Endothelial cell of umbilical vein (primary cell): ENCODE measurements around the gene NATD1. TPM values are rescaled to one million over a fixed set of nuclear protein-coding genes. Genes with fewer than 3 reads are reported as not detected.

ENCODE experiments used
- BruUV-seq: library from RNA; stranded (reverse); fragments of 400-500 nt; replicated peaks from 2 replicates; lab custom pipeline; 2021; lab: Mats Ljungman, UMichigan
- CTCF ChIA-PET: fragments of 300-600, 350-600 bp; sonication (Branson Sonifier 250); formaldehyde crosslinking; loops from one replicate; lab custom pipeline; 2021; ENCODE audit warnings: antibody characterized with exemption, inconsistent platforms; lab: Charles Lee
- POLR2A ChIA-PET: fragments of 300-600, 350-600 bp; sonication (Branson Sonifier 250); formaldehyde crosslinking; loops from one replicate; lab custom pipeline; 2021; ENCODE audit warnings: antibody characterized with exemption, inconsistent platforms; lab: Charles Lee
- DNase-seq: peaks from one replicate; pipeline ENCODE4 v3.0.0-alpha.2; 2011; ENCODE audit warnings: low read depth, low spot score
- FAIRE-seq: peaks from 2 replicates; lab custom pipeline; 2011; peaks lifted over from hg19 to GRCh38; lab: Jason Lieb, UNC
- H2AFZ ChIP-seq: 2 replicates; pipeline ENCODE4 v1.6.0; 2012; ENCODE audit warnings: low read depth, low read length, control low read depth, inconsistent platforms
- H3K27ac ChIP-seq: 2 replicates; pipeline ENCODE4 v1.5.1; 2011; ENCODE audit warnings: low read depth, mild to moderate bottlenecking, control low read depth, low read length, moderate library complexity; ENCODE audit not compliant: insufficient read depth
- H3K27me3 ChIP-seq, 2 experiments: 2 replicates each; pipeline versions ENCODE4 v1.6.0 to v1.6.1; 2011; ENCODE audit warnings: low read length in 2 of 2, mixed read lengths in 1 of 2; ENCODE audit not compliant: control insufficient read depth in 2 of 2, insufficient read depth in 2 of 2
- H3K36me3 ChIP-seq, 2 experiments: 2 replicates in 1 of 2; 3 replicates in 1 of 2; pipeline ENCODE4 v1.5.1; 2011; ENCODE audit warnings: low read length in 2 of 2, mild to moderate bottlenecking in 1 of 2, moderate library complexity in 1 of 2; ENCODE audit not compliant: control insufficient read depth in 2 of 2, insufficient read depth in 2 of 2; ENCODE audit errors: extremely low read depth in 1 of 2
- H3K4me1 ChIP-seq: 3 replicates; pipeline ENCODE4 v1.5.1; 2011; ENCODE audit warnings: mild to moderate bottlenecking, low read length; ENCODE audit not compliant: control insufficient read depth, insufficient read depth; ENCODE audit errors: extremely low read depth
- H3K4me2 ChIP-seq: 2 replicates; pipeline ENCODE4 v1.6.1; 2011; ENCODE audit warnings: low read length, control low read depth, mixed read lengths; ENCODE audit not compliant: insufficient read depth
- H3K4me3 ChIP-seq, 3 experiments: fragments of 200-600 bp in 1 of 3; sonication (generic), shearing (Covaris generic) in 1 of 3; replicated peaks in 1 of 3; 2 replicates each; pipeline ENCODE4 v1.5.1; 2011 to 2016; ENCODE audit warnings: control low read depth in 3 of 3, low read length in 3 of 3, mild to moderate bottlenecking in 2 of 3, inconsistent platforms in 1 of 3, low read depth in 1 of 3, moderate library complexity in 1 of 3; ENCODE audit not compliant: insufficient read depth in 1 of 3
- H3K79me2 ChIP-seq: 2 replicates; pipeline ENCODE4 v1.6.0; 2012; ENCODE audit warnings: low read length, inconsistent platforms; ENCODE audit not compliant: control insufficient read depth, insufficient read depth
- H3K9ac ChIP-seq: replicated peaks from 2 replicates; pipeline ENCODE3; 2011; ENCODE audit warnings: low read length, control low read depth; ENCODE audit not compliant: insufficient read depth; ENCODE audit errors: extremely low read depth
- H3K9me1 ChIP-seq: replicated peaks from 3 replicates; pipeline ENCODE4 v1.6.0; 2011; ENCODE audit warnings: mild to moderate bottlenecking, low read length; ENCODE audit not compliant: control insufficient read depth, insufficient read depth; ENCODE audit errors: extremely low read depth
- H3K9me3 ChIP-seq: replicated peaks from 2 replicates; pipeline ENCODE4 v1.5.1; 2012; ENCODE audit warnings: low read length, inconsistent platforms; ENCODE audit not compliant: control insufficient read depth, insufficient read depth
- H4K20me1 ChIP-seq: replicated peaks from 2 replicates; pipeline ENCODE3; 2011; ENCODE audit warnings: mild to moderate bottlenecking, low read length; ENCODE audit not compliant: control insufficient read depth, insufficient read depth; ENCODE audit errors: extremely low read depth
- CTCF ChIP-seq, 2 donors: IDR thresholded peaks; 1 replicate in 1 of 2; 2 replicates in 1 of 2; pipeline ENCODE4 v1.5.1; 2011; ENCODE audit warnings: low read length in 2 of 2, mild to moderate bottlenecking in 2 of 2, moderate library complexity in 2 of 2, control low read depth in 1 of 2, inconsistent platforms in 1 of 2, low read depth in 1 of 2; ENCODE audit not compliant: insufficient read depth in 1 of 2; ENCODE audit errors: extremely low read depth in 1 of 2
- EZH2 ChIP-seq: IDR thresholded peaks from 2 replicates; pipeline ENCODE4 v1.6.1; 2012; ENCODE audit warnings: borderline replicate concordance, low read depth, mild to moderate bottlenecking, moderate library complexity, low read length, inconsistent platforms; ENCODE audit not compliant: severe bottlenecking
- FOS ChIP-seq: IDR thresholded peaks from 2 replicates; pipeline ENCODE4 v1.6.1; 2011; ENCODE audit warnings: mild to moderate bottlenecking, low read length, moderate library complexity, borderline replicate concordance; ENCODE audit not compliant: insufficient read depth
- GATA2 ChIP-seq: IDR thresholded peaks from 2 replicates; pipeline ENCODE4 v1.7.0; 2011; ENCODE audit warnings: low read depth, mild to moderate bottlenecking, moderate library complexity, mixed read lengths, low read length; ENCODE audit not compliant: insufficient read length, insufficient read depth
- JUN ChIP-seq: IDR thresholded peaks from 2 replicates; pipeline ENCODE4 v1.6.1; 2011; ENCODE audit warnings: borderline replicate concordance, low read depth; ENCODE audit not compliant: insufficient read length, insufficient read depth
- MYC ChIP-seq: IDR thresholded peaks from one replicate; pipeline ENCODE4 v1.6.1; 2011; ENCODE audit warnings: mild to moderate bottlenecking, low read depth, low read length
- POLR2A ChIP-seq: IDR thresholded peaks from 2 replicates; pipeline ENCODE4 v1.6.1; 2012; ENCODE audit warnings: low read depth, mild to moderate bottlenecking, control low read depth, low read length
- POLR2AphosphoS5 ChIP-seq: IDR thresholded peaks from 2 replicates; pipeline ENCODE4 v1.6.1; 2012; ENCODE audit warnings: low read depth, mild to moderate bottlenecking, control low read depth, low read length, moderate library complexity; ENCODE audit not compliant: insufficient read depth
- dilution Hi-C: fragments of 300-500 bp; cut with MboI; formaldehyde crosslinking; loops from one replicate; pipeline ENCODE4 v1.15.0; 2019; ENCODE audit warnings: low sequenced_read_pairs; ENCODE audit not compliant: extremely low pct_ligation_motif_present
- intact Hi-C: fragments of 100-400 bp; cut with micrococcal nuclease; formaldehyde crosslinking; loops from one replicate; pipeline ENCODE4 v1.10.0; 2022
- polyA plus RNA-seq, 4 experiments: library from polyadenylated mRNA; depleted of rRNA in 3 of 4; stranded (reverse) in 3 of 4; unstranded in 1 of 4; fragments of >200 nt; gene quantifications; 2 replicates each; pipeline versions ENCODE4 v1.2.1 to v1.2.3, GENCODE V29; 2011 to 2012; ENCODE audit warnings: missing spikeins in 1 of 4
- total RNA-seq: library from RNA; stranded (reverse); gene quantifications from 2 replicates; pipeline ENCODE4 v1.2.3, GENCODE V29; 2021
- TF ChIP-seq, protein P1 (sequence below): IDR thresholded peaks from 2 replicates; pipeline ENCODE4 v1.6.1; 2011; ENCODE audit not compliant: insufficient read depth, insufficient read length

NATD1 gene
- total and polyA plus RNA-seq, 2 donors (not counting 3 experiments of a cell fraction or from before 2014, with no cell fraction given), result 7.0 to 7.2 TPM

DNA sequence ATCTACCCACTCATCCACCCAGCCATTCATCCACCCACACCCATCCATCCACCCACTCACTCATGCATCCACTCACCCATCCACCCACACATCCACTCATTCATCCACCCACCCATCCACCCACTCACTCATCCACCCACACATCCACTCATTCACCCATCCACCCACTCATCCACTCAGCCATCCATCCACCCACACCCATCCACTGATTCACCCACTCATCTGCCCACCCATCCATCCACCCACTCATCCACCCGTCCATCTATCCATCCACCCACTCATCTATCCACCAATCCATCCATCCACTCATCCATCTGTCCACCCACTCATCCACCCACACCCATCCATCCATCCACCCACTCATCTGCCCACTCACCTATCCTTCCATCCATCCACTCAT, 17.3 kb downstream of the NATD1 start:
- intact Hi-C loops, result no loop called here
- Histone ChIP-seq H2AFZ (no peak overlapping the region), H3K4me3 (no peak overlapping the region), H3K4me1 (no peaks in the 10 kb centered on the region), H3K79me2 (no peaks in the 10 kb centered on the region), H3K36me3 (no peaks in the 10 kb centered on the region), H3K9me3 (no peaks in the 10 kb centered on the region), H3K27ac (no peak overlapping the region), H3K9me1 (no peaks in the 10 kb centered on the region), H3K9ac (no peak overlapping the region), H3K27me3 (peaks cover 0 to 3% of the 10 kb centered on the region in 2 experiments), H3K4me2 (no peak overlapping the region), H4K20me1 (no peaks in the 10 kb centered on the region)
- DNase-seq (no peak), FAIRE-seq (no peak)
- CTCF ChIA-PET, result no interaction called here
- POLR2A ChIA-PET, result no interaction called here
- TF ChIP-seq MYC (no peak), EZH2 (no peak), JUN (no peak), GATA2 (no peak), POLR2A (no peak), POLR2AphosphoS5 (no peak), FOS (no peak), CTCF (IDR thresholded peaks at IDR 0.05; ENCODE audit: extremely low read depth in 1 of 2, insufficient read depth in 1 of 2, low read depth in 1 of 2, low read length in 2 of 2) (no peak)
- TF ChIP-seq, protein P1, sequence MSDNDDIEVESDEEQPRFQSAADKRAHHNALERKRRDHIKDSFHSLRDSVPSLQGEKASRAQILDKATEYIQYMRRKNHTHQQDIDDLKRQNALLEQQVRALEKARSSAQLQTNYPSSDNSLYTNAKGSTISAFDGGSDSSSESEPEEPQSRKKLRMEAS, result no peak
- dilution Hi-C loops, result no loop called here
- no TSS peak for BruUV-seq
